Colonic mucosa (tissue), 4 donors: Measurements from ENCODE around the gene COG5. TPM values are rescaled to one million over a fixed set of nuclear protein-coding genes. Genes with fewer than 3 reads are reported as not detected.

Experiments used
- DNase-seq: peaks from one replicate; pipeline ENCODE4 v3.0.0-alpha.2; 2020
- H3K27ac ChIP-seq: fragments of 200-600 bp; one replicate; pipeline ENCODE4 v1.8.0; 2021
- H3K27me3 ChIP-seq: fragments of 200-600 bp; one replicate; pipeline ENCODE4 v1.8.0; 2021
- H3K36me3 ChIP-seq: fragments of 200-600 bp; one replicate; pipeline ENCODE4 v1.8.0; 2021
- H3K4me1 ChIP-seq: fragments of 200-600 bp; one replicate; pipeline ENCODE4 v1.8.0; 2021; ENCODE audit warnings: mild to moderate bottlenecking
- H3K4me3 ChIP-seq: fragments of 200-600 bp; one replicate; pipeline ENCODE4 v1.8.0; 2021
- H3K9ac ChIP-seq, 2 donors: one replicate each; pipeline ENCODE4 v1.7.0; 2013; ENCODE audit warnings: control low read depth in 2 of 2, low read depth in 2 of 2, low read length in 2 of 2
- H3K9me3 ChIP-seq: fragments of 200-600 bp; one replicate; pipeline ENCODE4 v1.8.0; 2021
- CTCF ChIP-seq: fragments of 200-600 bp; IDR thresholded peaks from one replicate; pipeline ENCODE4 v1.8.0; 2022; ENCODE audit warnings: antibody characterized with exemption, mild to moderate bottlenecking
- intact Hi-C: fragments of 100-400 bp; cut with DNase I; formaldehyde crosslinking; loops from one replicate; pipeline ENCODE4 v1.14.1; 2022
- total RNA-seq, 2 donors: library from RNA; stranded (reverse); fragmentation: NEBNext Ultra II Directional in 1 of 2; extraction: Animal tissue kit (Norgen Biotek cat#: 25700) in 1 of 2; gene quantifications; one replicate each; pipeline ENCODE4 v1.2.1, GENCODE V29; 2021
- donor health status: healthy.
- donor health status: DM: no; HTN: no; CAD: no.
- donor health status: DM: no; HTN: no; CAD: no.

The COG5 gene
- total RNA-seq, 2 donors from 2014 or later = 43.1 to 46.8 TPM

GRCh38 chr7:107313355-107313754, 250.4 kb downstream of the COG5 start:
- Histone ChIP-seq H3K27ac (no peak overlapping the region), H3K9ac (no peak overlapping the region), H3K4me1 (no peaks in the 10 kb centered on the region), H3K36me3 (no peaks in the 10 kb centered on the region), H3K4me3 (no peak overlapping the region), H3K27me3 (no peaks in the 10 kb centered on the region), H3K9me3 (no peaks in the 10 kb centered on the region)
- intact Hi-C loops = no loop called here
- TF ChIP-seq CTCF = no peak
- DNase-seq = no peak

GRCh38 chr7:107312418-107312817, 251.3 kb downstream of the COG5 start:
- intact Hi-C loops = no loop called here
- no peak for DNase-seq
- no peak for TF ChIP-seq CTCF
- Histone ChIP-seq H3K4me3 (no peak overlapping the region), H3K27ac (no peak overlapping the region), H3K9ac (no peak overlapping the region), H3K4me1 (no peaks in the 10 kb centered on the region), H3K9me3 (no peaks in the 10 kb centered on the region), H3K36me3 (no peaks in the 10 kb centered on the region), H3K27me3 (no peaks in the 10 kb centered on the region)

- DNase-seq = no peak
- H3K9me3 ChIP-seq = no peaks in the 10 kb centered on the region
- H3K27ac ChIP-seq = no peak overlapping the region
- intact Hi-C loops = no loop called here
- no peak overlapping the region for H3K9ac ChIP-seq
- no peaks in the 10 kb centered on the region for H3K27me3 ChIP-seq
- H3K4me1 ChIP-seq = no peaks in the 10 kb centered on the region
- no peaks in the 10 kb centered on the region for H3K36me3 ChIP-seq
- no peak for TF ChIP-seq CTCF
- H3K4me3 ChIP-seq = no peak overlapping the region
Measured at GRCh38 chr7:107309296-107309695, 254.4 kb downstream of the COG5 start.

GRCh38 chr7:107304636-107305035, 259.1 kb downstream of the COG5 start:
- intact Hi-C loops = no loop called here
- Histone ChIP-seq H3K9me3 (no peaks in the 10 kb centered on the region), H3K27ac (no peak overlapping the region), H3K4me3 (no peak overlapping the region), H3K27me3 (no peaks in the 10 kb centered on the region), H3K9ac (no peak overlapping the region), H3K36me3 (no peaks in the 10 kb centered on the region), H3K4me1 (no peaks in the 10 kb centered on the region)
- no peak for TF ChIP-seq CTCF
- no peak for DNase-seq

GRCh38 chr7:107304063-107304462, 259.7 kb downstream of the COG5 start:
- no peak for DNase-seq
- no peak overlapping the region for H3K4me3 ChIP-seq
- no peak for TF ChIP-seq CTCF
- H3K27me3 ChIP-seq = no peaks in the 10 kb centered on the region
- intact Hi-C loops = no loop called here
- no peaks in the 10 kb centered on the region for H3K36me3 ChIP-seq
- H3K4me1 ChIP-seq = no peaks in the 10 kb centered on the region
- no peak overlapping the region for H3K27ac ChIP-seq
- H3K9ac ChIP-seq = no peak overlapping the region
- H3K9me3 ChIP-seq = no peaks in the 10 kb centered on the region
